Esophagus squamous epithelium (tissue), 4 donors: ENCODE measurements around the gene POLE3.

Experiments used
- CTCF ChIP-seq, 6 experiments: fragments of 450-650 bp in 4 of 6; fragments of 200-600 bp in 2 of 6; sonication (generic) in 2 of 6; IDR thresholded peaks; one replicate each; pipeline ENCODE4 v1.5.1; 2016 to 2019; ENCODE audit warnings: antibody characterized with exemption in 6 of 6, mild to moderate bottlenecking in 4 of 6, moderate library complexity in 4 of 6
- POLR2A ChIP-seq, 4 donors: fragments of 450-650 bp; IDR thresholded peaks; one replicate each; pipeline ENCODE4 v1.6.1; 2017; ENCODE audit warnings: antibody characterized with exemption in 4 of 4, mild to moderate bottlenecking in 4 of 4, moderate library complexity in 3 of 4

GRCh38 chr9:113368348-113368981 is 42.0 kb downstream of the POLE3 start:
- TF ChIP-seq CTCF (IDR thresholded peaks at IDR 0.05), result no peak
- TF ChIP-seq POLR2A (IDR thresholded peaks at IDR 0.05), result no peak
